ENCODE data around the gene SERPINB2. TPM values are rescaled to one million over a fixed set of nuclear protein-coding genes. Genes with fewer than 3 reads are reported as not detected.
"Not testable (repeated sequence)": the region's sequence is repeated elsewhere in the genome, so short reads cannot be mapped to it uniquely, and the experiment has no call there.

Gene SERPINB2
- total RNA-seq, 2 donors from 2014 or later, result not detected

- not testable (repeated sequence) for H3K4me1 ChIP-seq (ENCODE audit: control insufficient read depth, insufficient read depth, low read length); H3K9me3 Mint-ChIP-seq; H3K27ac Mint-ChIP-seq; H3K9ac ChIP-seq (ENCODE audit: extremely low read depth, low read length, poor library complexity, severe bottlenecking); H3K4me1 Mint-ChIP-seq; H3K36me3 Mint-ChIP-seq (ENCODE audit: low read depth); H3K4me3 ChIP-seq (ENCODE audit: low read length); H3K36me3 ChIP-seq (ENCODE audit: control insufficient read depth, insufficient read depth, low read length); H3K9me3 ChIP-seq (ENCODE audit: control insufficient read depth, low read length); H3K27ac ChIP-seq (ENCODE audit: low read depth, low read length)
- TF ChIP-seq, protein P1, sequence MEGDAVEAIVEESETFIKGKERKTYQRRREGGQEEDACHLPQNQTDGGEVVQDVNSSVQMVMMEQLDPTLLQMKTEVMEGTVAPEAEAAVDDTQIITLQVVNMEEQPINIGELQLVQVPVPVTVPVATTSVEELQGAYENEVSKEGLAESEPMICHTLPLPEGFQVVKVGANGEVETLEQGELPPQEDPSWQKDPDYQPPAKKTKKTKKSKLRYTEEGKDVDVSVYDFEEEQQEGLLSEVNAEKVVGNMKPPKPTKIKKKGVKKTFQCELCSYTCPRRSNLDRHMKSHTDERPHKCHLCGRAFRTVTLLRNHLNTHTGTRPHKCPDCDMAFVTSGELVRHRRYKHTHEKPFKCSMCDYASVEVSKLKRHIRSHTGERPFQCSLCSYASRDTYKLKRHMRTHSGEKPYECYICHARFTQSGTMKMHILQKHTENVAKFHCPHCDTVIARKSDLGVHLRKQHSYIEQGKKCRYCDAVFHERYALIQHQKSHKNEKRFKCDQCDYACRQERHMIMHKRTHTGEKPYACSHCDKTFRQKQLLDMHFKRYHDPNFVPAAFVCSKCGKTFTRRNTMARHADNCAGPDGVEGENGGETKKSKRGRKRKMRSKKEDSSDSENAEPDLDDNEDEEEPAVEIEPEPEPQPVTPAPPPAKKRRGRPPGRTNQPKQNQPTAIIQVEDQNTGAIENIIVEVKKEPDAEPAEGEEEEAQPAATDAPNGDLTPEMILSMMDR (conservative IDR thresholded peaks at IDR 0.05), result peak; percentile 50
- peaks cover 30% of the 10 kb centered on the region for H3K27me3 ChIP-seq (ENCODE audit: control insufficient read depth, insufficient read depth, low read length, poor library complexity, severe bottlenecking)
- WGBS, 2 experiments (ENCODE audit: insufficient coverage in 1 of 2, insufficient read length in 1 of 2), result 86 to 88% methylated on average over 14 to 17 of the region's 17 CpGs
- H3K4me3 Mint-ChIP-seq, result peak overlapping the region; percentile 45
- peaks cover 44% of the 10 kb centered on the region for H3K27me3 Mint-ChIP-seq (ENCODE audit: insufficient read depth)
- peak; percentile 71 for DNase-seq
These were observed 53.1 kb downstream of the SERPINB2 start for GRCh38 chr18:63940543-63941050.

DNA sequence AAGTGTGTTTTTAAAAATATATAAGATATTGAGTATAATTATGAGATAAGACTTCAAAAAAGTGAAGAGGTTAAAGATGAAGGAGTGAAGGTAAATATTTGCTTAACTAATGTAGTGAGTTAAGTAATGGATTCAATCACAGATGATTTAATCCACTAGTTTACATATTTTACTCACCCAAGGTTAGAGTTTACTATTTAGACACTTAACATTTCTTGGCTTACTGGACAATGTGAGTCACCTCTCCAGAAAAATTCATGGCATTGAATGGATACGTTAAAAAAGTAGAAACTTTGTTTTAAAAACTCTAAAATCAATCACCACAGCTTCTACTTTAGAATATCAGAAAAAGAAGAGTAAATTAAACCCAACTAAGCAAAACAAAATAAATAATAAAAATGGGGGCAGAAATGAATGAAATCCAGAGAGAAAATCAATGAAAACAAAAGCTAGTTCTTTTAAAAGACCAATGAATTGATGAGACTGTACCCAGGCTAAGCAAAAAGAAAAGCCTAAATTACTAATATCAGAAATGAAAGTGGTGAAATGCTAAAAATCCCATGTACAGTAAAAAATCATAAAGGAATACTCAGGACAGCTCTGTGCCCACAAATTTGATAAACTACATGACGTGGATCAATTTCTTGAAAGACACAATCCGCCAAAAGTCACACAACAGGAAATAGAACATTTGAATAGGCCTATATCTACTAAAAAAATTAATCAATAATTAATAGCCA is 59.7 kb downstream of the SERPINB2 start:
- no peaks in the 10 kb centered on the region for H3K36me3 Mint-ChIP-seq (ENCODE audit: low read depth)
- H3K27me3 Mint-ChIP-seq (ENCODE audit: insufficient read depth), result peaks cover 82% of the 10 kb centered on the region
- DNase-seq, result no peak
- Histone ChIP-seq H3K4me1 (ENCODE audit: control insufficient read depth, insufficient read depth, low read length) (no peaks in the 10 kb centered on the region), H3K9ac (ENCODE audit: extremely low read depth, low read length, poor library complexity, severe bottlenecking) (no peak overlapping the region), H3K27ac (ENCODE audit: low read depth, low read length) (no peak overlapping the region), H3K9me3 (ENCODE audit: control insufficient read depth, low read length) (no peaks in the 10 kb centered on the region), H3K36me3 (ENCODE audit: control insufficient read depth, insufficient read depth, low read length) (no peaks in the 10 kb centered on the region), H3K27me3 (ENCODE audit: control insufficient read depth, insufficient read depth, low read length, poor library complexity, severe bottlenecking) (peaks cover 16% of the 10 kb centered on the region), H3K4me3 (ENCODE audit: low read length) (no peak overlapping the region)
- H3K9me3 Mint-ChIP-seq, result peaks cover 3% of the 10 kb centered on the region
- peaks cover 4% of the 10 kb centered on the region for H3K4me1 Mint-ChIP-seq
- WGBS, 2 experiments (ENCODE audit: insufficient coverage in 1 of 2, insufficient read length in 1 of 2), result 97% methylated on average over 3 of the region's 3 CpGs; no CpG with 5 or more reads in 1 of the 2 experiments
- H3K4me3 Mint-ChIP-seq, result no peak overlapping the region
- TF ChIP-seq, protein P1 (conservative IDR thresholded peaks at IDR 0.05), result no peak
- H3K27ac Mint-ChIP-seq, result no peak overlapping the region

DNA sequence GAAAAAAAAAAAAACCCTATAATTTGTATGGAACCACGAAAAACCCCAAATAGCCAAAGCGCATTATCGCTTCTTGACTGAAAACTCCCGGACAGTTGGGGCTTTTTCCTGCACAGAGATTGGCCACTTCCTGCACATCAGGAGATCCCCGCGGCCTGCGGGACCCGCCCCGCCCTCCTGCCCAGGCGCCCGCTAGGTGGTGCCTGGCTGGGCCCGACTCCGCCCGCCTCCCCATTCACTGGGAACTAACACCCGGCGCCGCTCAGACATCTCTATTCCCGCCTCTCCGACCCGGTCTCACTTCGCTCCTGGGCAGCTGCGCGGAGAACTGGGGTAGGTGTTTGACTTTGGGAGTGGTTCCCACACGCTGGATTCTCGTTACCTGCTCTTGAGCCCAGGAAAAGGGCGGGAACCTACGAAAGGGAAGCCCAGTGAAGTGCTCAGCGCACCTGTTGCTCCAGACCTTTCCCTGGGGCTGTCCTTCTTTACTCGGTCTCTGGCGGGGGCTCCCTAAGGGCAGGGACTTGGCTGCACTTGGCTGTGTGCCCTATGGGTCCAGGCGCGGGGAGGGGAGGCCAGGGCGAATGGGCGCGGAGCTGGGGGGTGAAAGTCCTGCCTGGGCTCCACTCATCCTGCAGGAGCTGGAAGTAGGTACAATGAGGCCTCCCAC is 61.7 kb downstream of the SERPINB2 start, which contains the start of gene HMSD:
Gene HMSD, plus strand, starts transcription at position 234 of the 670 bp plus-strand sequence. CDS start 4,155 bp downstream, outside the sequence.
- Histone ChIP-seq H3K4me3 (ENCODE audit: low read length) (peak within 1 kb of the TSS; percentile 56), H3K9ac (ENCODE audit: extremely low read depth, low read length, poor library complexity, severe bottlenecking) (no peak within 1 kb of the TSS), H3K27ac (ENCODE audit: low read depth, low read length) (no peak within 1 kb of the TSS), H3K4me1 (ENCODE audit: control insufficient read depth, insufficient read depth, low read length) (no peaks in the 10 kb centered on the region), H3K9me3 (ENCODE audit: control insufficient read depth, low read length) (no peaks in the 10 kb centered on the region), H3K27me3 (ENCODE audit: control insufficient read depth, insufficient read depth, low read length, poor library complexity, severe bottlenecking) (peaks cover 16% of the 10 kb centered on the region), H3K36me3 (ENCODE audit: control insufficient read depth, insufficient read depth, low read length) (no peaks in the 10 kb centered on the region)
- H3K9me3 Mint-ChIP-seq, result peaks cover 3% of the 10 kb centered on the region
- H3K27ac Mint-ChIP-seq, result no peak within 1 kb of the TSS
- WGBS, 2 experiments (ENCODE audit: insufficient coverage in 1 of 2, insufficient read length in 1 of 2), result 15 to 16% methylated on average over 15 to 35 of the region's 35 CpGs
- peaks cover 63% of the 10 kb centered on the region for H3K27me3 Mint-ChIP-seq (ENCODE audit: insufficient read depth)
- peak within 1 kb of the TSS; percentile 61 for H3K4me3 Mint-ChIP-seq
- TF ChIP-seq, protein P1 (conservative IDR thresholded peaks at IDR 0.05), result peak; percentile 74
- no peaks in the 10 kb centered on the region for H3K36me3 Mint-ChIP-seq (ENCODE audit: low read depth)
- peak; percentile 93 for DNase-seq
- H3K4me1 Mint-ChIP-seq, result peaks cover 4% of the 10 kb centered on the region
